WTC11 (cell line): ENCODE results near the gene KSR2.

Experiments used
- CTCF ChIP-seq: fragments of 200-600 bp; IDR thresholded peaks from 2 replicates; pipeline ENCODE4 v1.8.0; 2022; ENCODE audit warnings: antibody characterized with exemption
- FOXJ3 ChIP-seq: sonication (generic); formaldehyde crosslinking; IDR thresholded peaks from 2 replicates; pipeline ENCODE4 v1.9.0; 2021; ENCODE audit warnings: missing genetic modification reagents, mild to moderate bottlenecking, borderline replicate concordance
- NFYB ChIP-seq: sonication (generic); formaldehyde crosslinking; conservative IDR thresholded peaks from 2 replicates; pipeline ENCODE4 v1.8.0; 2022; ENCODE audit warnings: low read depth, missing genetic modification reagents
- USF1 ChIP-seq: sonication (generic); formaldehyde crosslinking; IDR thresholded peaks from 2 replicates; pipeline ENCODE4 v1.8.0; 2022; ENCODE audit warnings: mild to moderate bottlenecking, missing genetic modification reagents
- ZNF416 ChIP-seq: fragments of 250-450 bp; sonication (Bioruptor Pico); IDR thresholded peaks from 2 replicates; pipeline ENCODE4 v1.9.0; 2021; ENCODE audit warnings: mild to moderate bottlenecking, inconsistent platforms

- TF ChIP-seq NFYB (CRISPR knock-in tag) (no peak), CTCF (no peak), ZNF416 (CRISPR knock-in tag) (no peak), FOXJ3 (no peak), USF1 (CRISPR knock-in tag) (no peak)
Measured at GRCh38 chr12:117641885-117642284, 326.9 kb downstream of the KSR2 start.
